K562 (cell line): Measurements from ENCODE around the gene FFAR4. TPM values are rescaled to one million over a fixed set of nuclear protein-coding genes. Genes with fewer than 3 reads are reported as not detected.

Source experiments
- ATAC-seq: fragments of 200-7000 bp; cut with Tn5 transposase; 3 replicates; pipeline ENCODE4 v1.9.1; 2020; ENCODE audit warnings: moderate library complexity
- BruUV-seq: library from RNA; stranded (reverse); fragments of 400-500 nt; replicated peaks from 2 replicates; lab custom pipeline; 2021; lab: Mats Ljungman, UMichigan
- CTCF ChIA-PET: fragments of 300-600 bp; formaldehyde crosslinking; extraction: SDS; loops from one replicate; lab custom pipeline; 2021; ENCODE audit warnings: low intra/inter-chr PET ratio; lab: Yijun Ruan, JAX
- POLR2A ChIA-PET: fragments of 300-600, 350-650 bp; sonication (Branson Sonifier 250); formaldehyde crosslinking; extraction: SDS; loops from one replicate; lab custom pipeline; 2021; ENCODE audit warnings: antibody characterized with exemption, inconsistent platforms; lab: Yijun Ruan, JAX
- DNase-seq, 4 experiments: peaks; one replicate each; pipeline versions ENCODE4 v3.0.0 to v3.0.0-alpha.2; 2011 to 2018; ENCODE audit warnings: low spot score in 3 of 4, mixed read lengths in 3 of 4; ENCODE audit errors: extremely low read depth in 1 of 4
- FAIRE-seq: peaks from 2 replicates; lab custom pipeline; 2011; peaks lifted over from hg19 to GRCh38; lab: Jason Lieb, UNC
- H2AFZ ChIP-seq: 2 replicates; pipeline ENCODE4 v1.6.0; 2011; ENCODE audit warnings: low read depth, low read length, control low read depth, inconsistent platforms
- H3K27ac ChIP-seq: fragments of 200-600 bp; 3 replicates; pipeline ENCODE4 v1.8.0; 2011; ENCODE audit warnings: low read depth, mild to moderate bottlenecking, control low read depth, inconsistent platforms, low read length, moderate library complexity, mixed read lengths; ENCODE audit errors: extremely low read depth
- H3K27me3 ChIP-seq, 2 experiments: fragments of 300-600 bp in 1 of 2; 2 replicates in 1 of 2; 3 replicates in 1 of 2; pipeline versions ENCODE4 v1.6.0 to v1.8.0; 2011; ENCODE audit warnings: inconsistent platforms in 2 of 2, low read length in 2 of 2, mild to moderate bottlenecking in 1 of 2, mixed read lengths in 1 of 2, moderate library complexity in 1 of 2; ENCODE audit not compliant: control insufficient read depth in 2 of 2, insufficient read depth in 2 of 2
- H3K36me3 ChIP-seq: fragments of 300-600 bp; 3 replicates; pipeline ENCODE4 v1.8.0; 2011; ENCODE audit warnings: mild to moderate bottlenecking, low read length, inconsistent platforms; ENCODE audit not compliant: control insufficient read depth, insufficient read depth
- H3K4me1 ChIP-seq, 2 experiments: fragments of 200-600 bp in 1 of 2; replicated peaks in 1 of 2; 2 replicates in 1 of 2; 3 replicates in 1 of 2; pipeline versions ENCODE4 v1.5.1 to v1.8.0; 2011; ENCODE audit warnings: inconsistent platforms in 2 of 2, low read length in 2 of 2, mild to moderate bottlenecking in 1 of 2, mixed read lengths in 1 of 2, moderate library complexity in 1 of 2; ENCODE audit not compliant: control insufficient read depth in 2 of 2, insufficient read depth in 2 of 2
- H3K4me2 ChIP-seq: 2 replicates; pipeline ENCODE4 v1.6.1; 2011; ENCODE audit warnings: low read length, control low read depth, inconsistent platforms, mixed read lengths; ENCODE audit not compliant: insufficient read depth
- H3K4me3 ChIP-seq: fragments of 200-600 bp; sonication (generic), shearing (Covaris generic); 2 replicates; pipeline ENCODE4 v1.5.1; 2016; ENCODE audit warnings: control low read depth, inconsistent platforms
- H3K79me2 ChIP-seq: fragments of 200-600 bp; 3 replicates; pipeline ENCODE4 v1.8.0; 2011; ENCODE audit warnings: low read length, inconsistent platforms; ENCODE audit not compliant: control insufficient read depth, insufficient read depth
- H3K9ac ChIP-seq, 2 experiments: 2 replicates each; pipeline versions ENCODE4 v1.6.0 to v1.6.1; 2011; ENCODE audit warnings: low read depth in 2 of 2, low read length in 2 of 2, control low read depth in 1 of 2, inconsistent platforms in 1 of 2, mild to moderate bottlenecking in 1 of 2, mixed read lengths in 1 of 2; ENCODE audit not compliant: insufficient read depth in 1 of 2
- H3K9me1 ChIP-seq: one replicate; pipeline ENCODE4 v1.6.0; 2011; ENCODE audit warnings: inconsistent platforms, mild to moderate bottlenecking, low read length, moderate library complexity; ENCODE audit not compliant: control insufficient read depth, insufficient read depth
- H3K9me3 ChIP-seq: replicated peaks from 2 replicates; pipeline ENCODE4 v1.5.1; 2011; ENCODE audit warnings: low read depth, low read length, inconsistent platforms; ENCODE audit not compliant: control insufficient read depth, insufficient read depth
- H4K20me1 ChIP-seq: replicated peaks from 2 replicates; pipeline ENCODE4 v1.6.1; 2011; ENCODE audit warnings: low read length, inconsistent platforms, mixed read lengths; ENCODE audit not compliant: control insufficient read depth, insufficient read depth
- CEBPG ChIP-seq, 3 experiments: fragments of 200-800 bp in 1 of 3; sonication (Bioruptor generic) in 1 of 3; sonication (generic) in 1 of 3; formaldehyde crosslinking in 1 of 3; IDR thresholded peaks in 2 of 3; conservative IDR thresholded peaks in 1 of 3; 2 replicates each; pipeline versions ENCODE4 v1.6.1 to v1.8.0; 2016 to 2022; ENCODE audit warnings: missing compliant biosample characterization in 2 of 3, missing genetic modification characterization in 2 of 3, mild to moderate bottlenecking in 1 of 3, missing genetic modification reagents in 1 of 3
- CREM ChIP-seq: IDR thresholded peaks from 2 replicates; pipeline ENCODE4 v1.6.1; 2014; ENCODE audit warnings: antibody characterized with exemption, low read depth
- FOXK2 ChIP-seq, 2 experiments: fragments of 450-650 bp; IDR thresholded peaks in 1 of 2; conservative IDR thresholded peaks in 1 of 2; 2 replicates each; pipeline ENCODE4 v1.6.1; 2016; ENCODE audit warnings: low read depth in 2 of 2, mild to moderate bottlenecking in 1 of 2
- HDGF ChIP-seq: fragments of 450-650 bp; IDR thresholded peaks from 2 replicates; pipeline ENCODE4 v1.6.1; 2016
- HNRNPK ChIP-seq: fragments of 200-400 bp; formaldehyde crosslinking; IDR thresholded peaks from one replicate; pipeline ENCODE4 v1.6.1; 2018; ENCODE audit warnings: mild to moderate bottlenecking, low read depth, low read length; ENCODE audit not compliant: poor library complexity, severe bottlenecking
- HOXB6 ChIP-seq: fragments of 250-450 bp; sonication (Bioruptor Pico); IDR thresholded peaks from 2 replicates; pipeline ENCODE4 v1.5.1; 2022; ENCODE audit warnings: mild to moderate bottlenecking, borderline replicate concordance
- KLF16 ChIP-seq: IDR thresholded peaks from 2 replicates; pipeline ENCODE4 v1.6.1; 2016; ENCODE audit warnings: antibody characterized with exemption
- NCOA1 ChIP-seq: fragments of 450-650 bp; IDR thresholded peaks from 2 replicates; pipeline ENCODE4 v1.6.1; 2016; ENCODE audit warnings: low read depth
- NONO ChIP-seq, 2 experiments: fragments of 200-400 bp in 1 of 2; fragments of 450-650 bp in 1 of 2; formaldehyde crosslinking in 1 of 2; IDR thresholded peaks; 2 replicates each; pipeline ENCODE4 v1.6.1; 2017; ENCODE audit warnings: low read depth in 2 of 2, mild to moderate bottlenecking in 2 of 2, moderate library complexity in 2 of 2, low read length in 1 of 2
- RBFOX2 ChIP-seq: fragments of 200-400 bp; formaldehyde crosslinking; IDR thresholded peaks from 2 replicates; pipeline ENCODE4 v1.6.1; 2017; ENCODE audit warnings: low read depth, mild to moderate bottlenecking, low read length, moderate library complexity
- TGIF2 ChIP-seq: sonication (generic); formaldehyde crosslinking; IDR thresholded peaks from 2 replicates; pipeline ENCODE4 v1.8.1; 2022; ENCODE audit warnings: mild to moderate bottlenecking, missing genetic modification reagents, moderate library complexity
- ZNF696 ChIP-seq: fragments of 250-450 bp; sonication (Bioruptor Pico); conservative IDR thresholded peaks from 2 replicates; pipeline ENCODE4 v1.4.0; 2020; ENCODE audit warnings: mild to moderate bottlenecking, moderate library complexity
- WGBS: fragments of 100-300 bp; shearing (Covaris generic); methylation state at CpG from one replicate; pipeline ENCODE4 v1.1.6; 2016; ENCODE audit warnings: low coverage, mixed read lengths; ENCODE audit not compliant: insufficient coverage; ENCODE audit errors: missing lambda C conversion rate; 5-methylcytosine and 5-hydroxymethylcytosine counted together
- in situ Hi-C: fragments of 300-500 bp; cut with MboI; formaldehyde crosslinking; loops from 4 replicates; pipeline ENCODE4 v1.15.0; 2018; ENCODE audit warnings: inconsistent platforms, mixed read lengths
- intact Hi-C: fragments of 100-400 bp; cut with micrococcal nuclease; formaldehyde crosslinking; loops from 2 replicates; pipeline ENCODE4 v1.14.2; 2022
- polyA plus RNA-seq, 8 experiments: library from polyadenylated mRNA; depleted of rRNA in 4 of 8; stranded (reverse) in 5 of 8; unstranded in 3 of 8; fragments of >200 nt; fragmentation: Nextera tagmentation in 2 of 8; fragmentation: Illumina TruSeq in 1 of 8; extraction: Ambion mirVana in 2 of 8; extraction: Trizol in 1 of 8; gene quantifications; 2 replicates each; pipeline versions ENCODE4 v1.2.1 to v1.2.3, GENCODE V29; 2011 to 2014; ENCODE audit warnings: inconsistent platforms in 1 of 8, missing spikeins in 1 of 8
- total RNA-seq, 7 experiments: library from RNA; depleted of rRNA in 6 of 7; stranded (reverse); fragments of >200 nt in 6 of 7; fragmentation: Illumina TruSeq in 2 of 7; extraction: Trizol in 2 of 7; gene quantifications; 2 replicates each; pipeline versions ENCODE4 v1.2.1 to v1.2.3, GENCODE V29; 2011 to 2021; ENCODE audit warnings: low replicate concordance in 1 of 7
- TF ChIP-seq, protein P1 (sequence below): sonication (generic); formaldehyde crosslinking; IDR thresholded peaks from 2 replicates; pipeline ENCODE4 v1.8.1; 2022; ENCODE audit warnings: missing genetic modification reagents
- TF ChIP-seq, protein P2 (sequence below): fragments of 450-650 bp; IDR thresholded peaks from 2 replicates; pipeline ENCODE4 v1.6.1; 2016
- TF ChIP-seq, protein P3 (sequence below): fragments of 450-650 bp; IDR thresholded peaks from 2 replicates; pipeline ENCODE4 v1.6.1; 2016; ENCODE audit warnings: antibody characterized with exemption
- TF ChIP-seq, protein P4 (sequence below): sonication (generic); formaldehyde crosslinking; IDR thresholded peaks from 2 replicates; pipeline ENCODE4 v1.8.0; 2022; ENCODE audit warnings: missing genetic modification reagents, mild to moderate bottlenecking, moderate library complexity, borderline replicate concordance

The FFAR4 gene
- total and polyA plus RNA-seq, 9 of the 15 experiments (the other 6 are each of a cell fraction or from before 2014, with no cell fraction given): not detected

DNA sequence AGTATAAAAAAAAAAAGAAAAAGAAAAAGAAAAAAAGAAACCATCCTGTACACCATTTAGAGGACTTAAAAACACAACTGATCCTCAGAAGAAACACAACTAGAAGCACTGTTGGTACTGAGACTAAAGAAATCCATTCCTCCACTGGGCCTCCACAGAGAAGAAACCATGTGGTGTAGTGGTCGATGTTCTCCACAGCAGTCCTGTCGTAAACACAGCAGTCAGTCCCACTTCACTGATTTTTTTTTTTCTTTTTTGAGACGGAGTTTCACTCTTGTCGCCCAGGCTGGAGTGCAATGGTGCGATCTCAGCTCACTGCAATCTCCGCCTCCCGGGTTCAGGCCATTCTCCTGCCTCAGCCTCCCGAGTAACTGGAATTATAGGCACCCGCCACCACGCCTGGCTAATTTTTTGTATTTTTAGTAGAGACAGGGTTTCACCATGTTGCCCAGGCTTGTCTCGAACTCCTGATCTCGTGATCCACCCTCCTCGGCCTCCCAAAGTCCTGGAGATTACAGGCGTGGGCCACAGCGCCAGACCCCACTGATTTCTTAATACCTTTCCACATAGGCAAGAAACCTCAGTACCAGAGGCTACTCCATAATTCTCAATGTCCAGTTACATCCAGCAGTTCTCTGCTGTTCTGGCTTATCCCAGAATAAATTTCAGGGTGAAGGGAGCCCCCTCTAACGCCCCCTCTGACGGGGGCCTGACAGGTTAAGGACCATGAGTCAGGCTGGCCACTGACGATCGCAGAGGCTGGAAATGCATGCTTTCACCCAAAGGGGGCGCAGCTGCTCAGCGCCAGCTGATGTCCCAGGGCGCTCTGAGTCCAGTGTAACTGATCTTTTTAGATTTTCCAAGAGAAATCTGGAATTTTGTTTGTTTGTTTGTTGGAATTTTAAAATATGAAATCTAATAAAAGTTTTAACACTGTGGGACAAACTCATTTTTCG is 24.8 kb upstream of the FFAR4 start:
- no peak for FAIRE-seq
- BruUV-seq: no TSS peak
- Histone ChIP-seq H3K36me3 (no peaks in the 10 kb centered on the region), H2AFZ (no peak overlapping the region), H3K9ac (no peak overlapping the region), H3K27ac (no peak overlapping the region), H3K4me2 (0 out of 2 replicates have a peak overlapping the region, but pooled peaks have one; percentile 8), H3K4me1 (no peaks in the 10 kb centered on the region; a peak in 1 of 5 replicates), H4K20me1 (no peaks in the 10 kb centered on the region), H3K4me3 (no peak overlapping the region), H3K27me3 (peaks cover 0 to 7% of the 10 kb centered on the region in 2 experiments; a peak in 2 of 5 replicates), H3K79me2 (no peaks in the 10 kb centered on the region), H3K9me1 (no peaks in the 10 kb centered on the region), H3K9me3 (no peaks in the 10 kb centered on the region)
- POLR2A ChIA-PET: interaction anchor here (0.5 to 1.6 kb wide), 3 partner anchors 12 to 123 kb away, joined by 3 to 5 read pairs (median 4); no protein-coding TSS in a partner anchor
- ATAC-seq: peak; percentile 95
- CTCF ChIA-PET: interaction anchor here (0.6 to 0.7 kb wide), 2 partner anchors 139 to 463 kb away, joined by 3 to 4 read pairs; no protein-coding TSS in a partner anchor
- in situ Hi-C loops (no loop called here), intact Hi-C loops (no loop called here)
- peak; percentile 34 to 60 (median 53) for DNase-seq
- WGBS: 28% methylated on average over 11 of the region's 23 CpGs
- TF ChIP-seq, protein P1, sequence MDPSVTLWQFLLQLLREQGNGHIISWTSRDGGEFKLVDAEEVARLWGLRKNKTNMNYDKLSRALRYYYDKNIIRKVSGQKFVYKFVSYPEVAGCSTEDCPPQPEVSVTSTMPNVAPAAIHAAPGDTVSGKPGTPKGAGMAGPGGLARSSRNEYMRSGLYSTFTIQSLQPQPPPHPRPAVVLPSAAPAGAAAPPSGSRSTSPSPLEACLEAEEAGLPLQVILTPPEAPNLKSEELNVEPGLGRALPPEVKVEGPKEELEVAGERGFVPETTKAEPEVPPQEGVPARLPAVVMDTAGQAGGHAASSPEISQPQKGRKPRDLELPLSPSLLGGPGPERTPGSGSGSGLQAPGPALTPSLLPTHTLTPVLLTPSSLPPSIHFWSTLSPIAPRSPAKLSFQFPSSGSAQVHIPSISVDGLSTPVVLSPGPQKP (CRISPR knock-in tag): no peak
- TF ChIP-seq CEBPG (CRISPR knock-in tag; IDR thresholded peaks at IDR 0.05) (no peak), CEBPG (tag; conservative IDR thresholded peaks at IDR 0.05 in 1 of 2, IDR thresholded peaks at IDR 0.05 in 1 of 2) (no peak), CREM (peak; percentile 19; the same call in 1 of the 2 replicates), ZNF696 (CRISPR knock-in tag) (no peak), RBFOX2 (no peak), HNRNPK (no peak), NCOA1 (no peak), FOXK2 (conservative IDR thresholded peaks at IDR 0.05 in 1 of 2, IDR thresholded peaks at IDR 0.05 in 1 of 2; ENCODE audit: low read depth in 2 of 2) (no peak), TGIF2 (CRISPR knock-in tag) (no peak), KLF16 (0 out of 2 replicates have a peak, but pooled peaks have one; percentile 20), HDGF (no peak), HOXB6 (CRISPR knock-in tag) (no peak), NONO (IDR thresholded peaks at IDR 0.05; ENCODE audit: low read depth in 2 of 2, low read length in 1 of 2) (no peak)
- TF ChIP-seq, protein P2, sequence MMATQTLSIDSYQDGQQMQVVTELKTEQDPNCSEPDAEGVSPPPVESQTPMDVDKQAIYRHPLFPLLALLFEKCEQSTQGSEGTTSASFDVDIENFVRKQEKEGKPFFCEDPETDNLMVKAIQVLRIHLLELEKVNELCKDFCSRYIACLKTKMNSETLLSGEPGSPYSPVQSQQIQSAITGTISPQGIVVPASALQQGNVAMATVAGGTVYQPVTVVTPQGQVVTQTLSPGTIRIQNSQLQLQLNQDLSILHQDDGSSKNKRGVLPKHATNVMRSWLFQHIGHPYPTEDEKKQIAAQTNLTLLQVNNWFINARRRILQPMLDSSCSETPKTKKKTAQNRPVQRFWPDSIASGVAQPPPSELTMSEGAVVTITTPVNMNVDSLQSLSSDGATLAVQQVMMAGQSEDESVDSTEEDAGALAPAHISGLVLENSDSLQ: no peak
- TF ChIP-seq, protein P3, sequence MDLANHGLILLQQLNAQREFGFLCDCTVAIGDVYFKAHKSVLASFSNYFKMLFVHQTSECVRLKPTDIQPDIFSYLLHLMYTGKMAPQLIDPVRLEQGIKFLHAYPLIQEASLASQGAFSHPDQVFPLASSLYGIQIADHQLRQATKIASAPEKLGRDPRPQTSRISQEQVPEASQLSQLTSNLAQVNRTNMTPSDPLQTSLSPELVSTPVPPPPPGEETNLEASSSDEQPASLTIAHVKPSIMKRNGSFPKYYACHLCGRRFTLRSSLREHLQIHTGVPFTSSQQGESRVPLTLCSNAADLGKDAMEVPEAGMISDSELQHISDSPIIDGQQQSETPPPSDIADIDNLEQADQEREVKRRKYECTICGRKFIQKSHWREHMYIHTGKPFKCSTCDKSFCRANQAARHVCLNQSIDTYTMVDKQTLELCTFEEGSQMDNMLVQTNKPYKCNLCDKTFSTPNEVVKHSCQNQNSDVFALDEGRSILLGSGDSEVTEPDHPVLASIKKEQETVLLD: no peak
- TF ChIP-seq, protein P4, sequence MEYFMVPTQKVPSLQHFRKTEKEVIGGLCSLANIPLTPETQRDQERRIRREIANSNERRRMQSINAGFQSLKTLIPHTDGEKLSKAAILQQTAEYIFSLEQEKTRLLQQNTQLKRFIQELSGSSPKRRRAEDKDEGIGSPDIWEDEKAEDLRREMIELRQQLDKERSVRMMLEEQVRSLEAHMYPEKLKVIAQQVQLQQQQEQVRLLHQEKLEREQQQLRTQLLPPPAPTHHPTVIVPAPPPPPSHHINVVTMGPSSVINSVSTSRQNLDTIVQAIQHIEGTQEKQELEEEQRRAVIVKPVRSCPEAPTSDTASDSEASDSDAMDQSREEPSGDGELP (CRISPR knock-in tag): peak; percentile 89
